Stimulated activated CD8-positive, alpha-beta memory T cell treated with anti-CD3 and anti-CD28 coated beads, Interleukin-4, amount 100 ng/mL, for 4 hours (primary cell): ENCODE data around the gene TP53.
"Not testable (repeated sequence)": the region's sequence is repeated elsewhere in the genome, so short reads cannot be mapped to it uniquely, and the experiment has no call there.

Experiments
- DNase-seq, 2 donors: peaks; one replicate each; pipeline ENCODE4 v3.0.0-alpha.2; 2020; ENCODE audit warnings: low read depth in 2 of 2, low spot score in 1 of 2

Gene TP53

DNA sequence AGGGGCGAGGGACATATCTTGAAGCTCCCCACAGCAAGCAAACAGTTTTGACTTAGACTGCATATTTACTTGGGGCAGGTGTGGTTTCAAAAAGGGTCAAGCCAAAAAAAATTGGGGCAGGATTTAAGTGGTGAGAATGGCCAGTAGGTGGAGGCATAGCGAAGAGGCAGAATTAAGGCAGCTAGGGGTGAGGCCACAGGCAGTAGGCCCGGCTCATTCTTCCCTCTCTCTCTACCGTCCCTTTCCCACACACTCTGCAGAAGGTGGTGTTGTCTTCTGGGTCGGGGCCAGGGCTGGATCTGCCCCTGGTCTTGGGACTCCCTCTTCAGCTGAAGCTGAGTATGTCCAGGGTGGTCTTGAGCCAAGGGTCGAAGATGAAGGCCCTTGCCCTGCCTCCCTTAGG, 54.8 kb downstream of the TP53 start:
- DNase-seq = no peak

DNA sequence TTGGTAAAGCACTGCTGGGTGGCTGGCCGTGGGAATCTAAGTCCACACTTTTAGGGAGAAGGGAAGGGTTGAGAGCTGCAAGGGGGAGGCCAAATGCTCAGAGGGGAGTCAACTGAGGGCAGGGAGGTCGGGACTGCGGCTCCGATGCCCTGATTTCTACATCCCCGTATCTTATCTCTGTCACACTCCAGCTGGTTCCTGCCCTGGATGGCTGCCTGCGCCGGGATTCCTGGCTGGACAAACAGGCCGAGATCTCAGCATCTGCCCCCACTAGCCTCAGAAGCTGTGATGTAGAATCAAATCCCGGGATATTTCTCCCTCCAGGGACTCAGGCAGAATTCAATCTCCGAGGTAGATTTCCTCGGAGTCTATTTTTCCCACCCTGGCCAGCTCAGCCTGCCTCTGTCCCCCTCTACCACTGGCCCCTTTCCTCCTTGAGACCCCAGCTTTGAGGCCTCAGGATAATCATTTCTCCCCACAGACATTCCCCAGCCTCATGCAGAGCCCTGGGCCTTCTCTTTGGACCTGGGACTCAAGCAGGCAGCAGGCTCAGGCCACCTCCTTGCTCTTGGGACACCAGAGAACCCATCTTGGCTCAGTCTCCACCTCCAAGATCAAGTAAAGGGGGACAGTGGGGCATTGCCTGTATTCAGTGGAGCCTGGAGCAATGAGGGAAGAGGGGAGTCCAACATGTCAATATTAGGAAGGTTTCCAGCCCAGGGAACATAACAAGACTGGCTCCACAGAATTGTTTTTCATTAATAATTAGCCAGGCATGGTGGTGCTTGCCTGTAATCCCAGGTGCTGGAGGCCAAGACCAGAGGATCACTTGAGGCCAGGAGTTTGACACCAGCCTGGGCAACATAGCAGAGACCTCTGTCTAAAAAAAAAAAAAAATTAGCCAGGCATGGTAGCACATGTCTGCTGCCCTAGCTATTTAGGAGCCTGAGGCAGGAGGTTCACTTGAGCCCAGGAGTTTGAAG, 55.6 kb downstream of the TP53 start:
- DNase-seq = no peak

DNA sequence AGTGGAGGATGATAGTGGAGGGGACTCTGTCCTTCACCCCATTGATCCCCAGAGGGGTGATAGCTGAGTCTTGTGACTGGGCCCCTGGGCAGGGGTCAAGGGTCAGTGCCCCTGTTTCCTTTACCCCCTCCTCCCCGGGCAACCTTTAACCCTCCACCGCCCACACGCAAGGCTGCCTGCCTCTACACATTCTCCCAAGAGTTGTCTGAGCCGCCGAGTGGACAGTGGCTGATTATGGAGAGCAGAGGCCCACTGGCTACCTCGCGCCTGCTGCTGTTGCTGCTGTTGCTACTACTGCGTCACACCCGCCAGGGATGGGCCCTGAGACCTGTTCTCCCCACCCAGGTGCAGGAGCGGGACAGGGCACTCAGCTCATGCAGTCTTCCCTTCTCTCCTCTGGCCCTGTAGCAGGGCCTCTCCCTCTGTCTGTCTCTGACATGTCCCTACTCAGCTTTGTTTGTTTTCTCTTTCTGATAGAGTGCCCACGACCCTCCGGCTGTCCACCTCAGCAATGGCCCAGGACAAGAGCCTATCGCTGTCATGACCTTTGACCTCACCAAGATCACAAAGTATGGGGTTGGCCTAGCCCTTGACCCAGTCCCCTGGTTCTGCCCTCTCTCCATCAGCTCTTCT, 57.2 kb downstream of the TP53 start, which contains the start of gene SHBG:
TSS of gene SHBG (plus strand) at position 197 of the 633 bp plus-strand sequence. CDS start at position 235, 38 bp downstream.
- no peak for DNase-seq

DNA sequence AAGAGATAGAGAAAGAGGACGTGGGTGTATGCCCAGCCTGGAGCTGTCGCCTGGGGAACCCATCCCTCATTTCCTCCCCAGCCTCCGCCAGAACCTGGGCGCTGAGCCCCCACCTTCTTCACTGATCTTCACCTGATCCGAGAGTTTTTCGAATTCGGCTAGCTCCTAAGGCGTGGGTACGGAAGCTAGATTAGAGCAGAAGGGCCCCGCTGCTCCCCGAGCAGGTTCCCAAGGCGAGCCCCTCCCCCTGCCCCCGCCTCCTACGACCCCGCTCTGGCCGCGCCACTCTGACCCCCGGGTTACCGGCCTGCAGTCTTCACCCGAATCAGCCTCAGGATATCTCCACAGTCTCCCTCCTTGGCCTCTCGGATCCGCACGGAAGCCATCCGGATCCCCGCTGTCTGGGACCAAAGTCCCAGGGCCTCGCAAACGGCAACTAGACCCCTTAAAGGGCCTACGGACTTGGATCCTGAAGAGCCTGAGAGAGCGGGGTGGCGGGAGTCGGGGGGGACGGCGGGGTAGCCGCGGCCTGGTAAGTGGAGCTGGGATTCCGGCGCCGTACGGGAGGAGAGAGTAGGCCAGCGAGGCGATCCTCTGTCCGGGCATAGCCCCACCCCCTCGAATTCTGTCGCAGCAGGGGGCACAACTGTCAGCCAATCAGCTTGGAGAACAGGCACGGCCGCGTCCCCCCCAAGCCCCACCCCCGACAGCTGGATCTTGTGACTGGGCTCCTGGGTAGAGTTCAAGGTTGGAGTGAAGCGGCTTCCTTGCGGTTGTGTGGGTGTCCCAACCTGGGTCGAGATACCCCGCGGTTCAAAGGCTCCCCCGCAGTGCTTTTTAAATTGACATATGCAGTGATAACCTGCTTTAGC, 59.8 kb downstream of the TP53 start, which contains the start of gene SAT2:
TSS of gene SAT2 (minus strand) at position 572 of the 872 bp plus-strand sequence. CDS start at position 386, 186 bp downstream.
- DNase-seq = peak; percentile 64 to 86

DNA sequence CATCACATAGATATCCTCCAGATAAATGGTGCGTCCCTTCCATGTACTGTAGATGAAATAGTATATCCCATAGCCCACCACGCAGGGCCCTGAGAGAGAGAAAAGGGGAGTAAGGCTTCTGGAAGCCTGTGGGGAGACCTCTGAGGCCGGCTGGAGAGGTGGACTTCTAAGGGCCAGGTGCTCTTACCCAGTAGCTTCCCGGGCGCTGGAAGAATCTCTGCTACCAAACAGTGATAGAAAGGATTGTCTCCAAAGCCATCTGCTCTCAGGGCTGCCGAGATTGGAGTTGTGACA, 60.4 kb downstream of the TP53 start:
- no peak for DNase-seq

DNA sequence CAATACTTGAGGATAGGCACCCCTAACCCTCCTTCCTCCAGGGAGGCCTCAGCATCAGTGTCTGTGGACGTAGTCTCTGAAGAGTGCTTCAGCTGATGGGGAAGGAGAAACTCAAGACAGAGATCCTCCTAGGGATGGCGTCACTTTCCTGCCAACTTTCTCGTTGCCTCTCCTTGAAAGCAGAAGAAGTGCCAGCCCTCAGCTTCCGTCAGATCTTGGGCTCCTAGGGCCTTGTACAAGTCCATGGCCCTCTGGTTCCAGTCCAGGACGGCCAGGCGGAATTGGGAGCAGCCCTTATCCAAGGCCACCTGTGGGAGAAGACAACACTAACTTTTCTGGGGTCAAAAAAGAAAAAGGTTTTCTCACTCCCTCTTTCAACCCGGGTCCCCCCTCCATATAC, 61.0 kb downstream of the TP53 start:
- DNase-seq = no peak

DNA sequence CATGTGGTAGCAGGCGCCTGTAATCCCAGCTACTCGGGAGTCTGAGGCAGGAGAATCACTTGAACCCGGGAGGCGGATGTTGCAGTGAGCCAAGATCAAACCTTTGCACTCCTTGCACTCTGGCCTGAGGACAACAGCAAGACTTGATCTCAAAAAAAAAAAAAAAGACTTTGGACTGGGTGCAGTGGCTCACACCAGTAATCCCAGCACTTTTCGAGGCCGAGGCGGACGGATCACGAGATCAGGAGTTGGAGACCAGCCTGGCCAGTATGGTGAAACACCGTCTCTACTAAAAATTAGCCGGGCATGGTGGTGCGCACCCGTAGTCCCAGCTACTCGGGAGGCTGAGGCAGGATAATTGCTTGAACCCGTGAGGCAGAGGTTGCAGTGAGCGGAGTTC, 61.5 kb downstream of the TP53 start:
- DNase-seq = not testable (repeated sequence)

DNA sequence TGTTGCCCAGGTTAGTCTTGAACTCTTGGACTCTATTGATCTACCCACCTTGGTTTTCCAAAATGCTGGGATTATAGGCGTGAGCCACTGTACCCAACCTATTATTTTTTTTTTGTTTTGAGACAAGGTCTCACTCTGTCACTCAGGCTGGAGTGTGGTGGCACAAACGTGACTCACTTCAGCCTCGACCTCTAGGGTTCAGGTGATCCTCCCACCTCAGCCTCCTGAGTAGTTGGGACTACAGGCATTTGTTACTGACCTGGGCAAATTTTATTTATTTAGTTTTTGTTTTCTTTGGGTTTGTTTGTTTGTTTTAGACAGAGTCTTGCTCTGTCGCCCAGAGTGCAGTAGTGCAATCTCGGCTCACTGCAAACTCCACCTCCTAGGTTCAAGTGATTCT, 63.6 kb downstream of the TP53 start:
- DNase-seq = no peak

DNA sequence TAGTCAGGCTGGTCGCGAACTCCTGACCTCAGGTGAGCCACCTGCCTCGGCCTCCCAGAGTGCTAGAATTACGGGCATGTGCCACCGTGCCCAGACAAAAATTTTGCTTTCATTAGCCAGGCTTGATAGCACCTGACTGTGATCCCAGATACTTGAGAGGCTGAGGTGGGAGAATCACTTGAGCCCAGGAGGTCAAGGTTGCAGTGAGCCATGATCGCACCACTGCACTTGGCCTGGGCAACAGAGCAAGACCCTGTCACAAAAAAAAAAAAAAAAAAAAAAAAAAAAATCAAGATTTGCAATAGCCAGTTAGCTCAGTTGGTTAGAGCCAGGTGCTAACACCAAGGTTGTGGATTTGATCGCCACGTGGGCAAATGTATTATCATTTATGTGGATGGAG, 66.5 kb downstream of the TP53 start:
- no peak for DNase-seq

DNA sequence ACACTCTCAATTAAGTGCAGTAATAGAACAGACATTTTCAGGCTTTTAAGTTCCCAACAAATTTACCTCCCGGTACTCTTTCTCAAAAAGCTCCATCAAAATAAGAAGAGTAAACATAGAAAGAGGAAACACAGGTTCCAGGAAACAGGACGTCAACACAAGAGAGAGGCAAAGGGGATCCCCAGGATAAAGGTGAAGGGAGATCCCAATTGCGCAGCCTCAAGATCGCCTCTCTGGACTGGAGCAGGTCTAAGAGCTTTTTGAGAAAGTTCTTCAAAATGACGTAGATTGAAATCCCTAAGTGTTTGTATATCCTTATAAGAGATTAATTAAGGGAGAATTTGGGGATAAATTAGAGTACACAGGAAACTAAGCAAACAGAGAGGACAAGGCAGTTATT, 68.7 kb downstream of the TP53 start:
- DNase-seq = no peak
